HPDE6-E6E7 (cell line): ENCODE results near the gene FNDC3B.
"Not testable (repeated sequence)": the region's sequence is repeated elsewhere in the genome, so short reads cannot be mapped to it uniquely, and the experiment has no call there.

ENCODE experiments used
- DNase-seq: peaks from one replicate; pipeline ENCODE4 v3.0.0; 2011; ENCODE audit warnings: missing footprints; ENCODE audit errors: extremely low spot score

The FNDC3B gene

DNA sequence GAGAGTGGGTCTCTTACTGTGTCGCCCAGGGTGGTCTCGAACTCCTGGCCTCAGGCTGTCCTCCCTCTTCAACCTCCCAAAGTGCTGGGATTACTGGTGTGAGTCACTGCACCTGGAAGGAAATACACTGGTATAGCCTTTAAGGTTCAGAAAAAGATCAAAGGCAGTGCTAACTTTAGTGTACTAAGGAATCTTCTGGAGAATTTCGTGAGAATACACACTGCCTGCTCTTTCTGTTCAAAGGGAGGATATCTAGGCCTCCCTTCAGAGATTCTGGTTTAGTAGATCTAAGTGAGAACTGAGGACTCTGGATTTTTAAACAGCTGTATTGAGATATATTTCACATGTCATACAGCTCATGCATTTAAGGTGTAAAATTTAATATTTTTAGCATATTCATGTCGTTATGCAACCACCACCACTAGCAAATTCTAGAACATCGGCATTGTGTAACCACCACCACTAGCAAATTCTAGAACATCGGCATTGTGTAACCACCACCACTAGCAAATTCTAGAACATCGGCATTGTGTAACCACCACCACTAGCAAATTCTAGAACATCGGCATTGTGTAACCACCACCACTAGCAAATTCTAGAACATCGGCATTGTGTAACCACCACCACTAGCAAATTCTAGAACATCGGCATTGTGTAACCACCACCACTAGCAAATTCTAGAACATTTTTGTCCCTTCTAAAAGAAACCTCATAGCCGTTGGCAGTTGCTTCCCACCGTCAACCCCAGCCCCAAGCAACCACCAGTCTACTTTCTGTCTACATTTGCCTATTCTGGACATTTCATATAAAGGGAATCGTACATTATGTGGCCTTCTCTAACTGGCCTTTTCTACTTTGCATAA lies 54.4 kb downstream of the FNDC3B start:
- DNase-seq: not testable (repeated sequence)

DNA sequence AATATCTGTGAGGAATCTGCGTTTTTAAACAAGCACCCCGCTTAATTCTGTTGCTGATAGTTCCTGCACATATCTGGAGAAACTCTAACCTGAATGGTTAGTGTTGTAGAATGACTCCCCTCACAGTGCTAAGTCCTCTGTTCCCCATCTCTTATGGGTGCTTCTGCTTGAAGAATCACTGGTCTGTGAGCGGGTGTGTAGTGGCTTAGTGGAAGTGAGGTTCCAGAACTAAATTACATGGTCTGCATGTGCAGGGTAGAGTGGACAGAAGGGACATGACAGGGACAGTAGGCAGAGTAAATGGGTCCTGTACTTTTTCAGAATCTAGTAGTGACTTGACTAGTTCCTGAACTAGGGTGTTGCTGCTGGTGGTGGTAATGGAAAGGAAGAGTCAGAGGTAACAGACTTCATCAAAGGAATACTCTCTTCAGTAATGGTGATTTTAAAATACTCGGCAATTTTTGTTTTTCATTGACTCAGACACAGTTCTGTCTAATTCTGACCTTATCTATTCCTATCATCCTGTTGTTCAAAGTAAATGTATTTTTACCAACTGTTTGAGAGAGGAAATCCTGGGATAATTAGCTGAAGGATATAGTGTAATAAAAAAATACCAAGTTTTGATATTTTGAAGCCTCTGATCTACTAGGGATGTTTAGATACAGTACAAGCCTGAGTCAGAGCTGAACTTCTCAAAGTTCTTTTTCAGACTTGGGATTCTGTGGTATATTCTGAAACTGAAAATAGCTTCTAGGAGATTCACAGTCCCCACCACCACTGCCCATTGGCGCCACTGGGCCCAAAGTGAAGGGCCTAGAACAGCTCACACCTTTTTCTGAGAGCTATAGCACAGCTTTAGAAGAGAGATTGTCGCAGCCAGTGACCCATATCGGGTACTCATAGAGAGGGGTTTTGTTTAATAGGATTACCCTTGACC lies 55.5 kb downstream of the FNDC3B start:
- no peak for DNase-seq

DNA sequence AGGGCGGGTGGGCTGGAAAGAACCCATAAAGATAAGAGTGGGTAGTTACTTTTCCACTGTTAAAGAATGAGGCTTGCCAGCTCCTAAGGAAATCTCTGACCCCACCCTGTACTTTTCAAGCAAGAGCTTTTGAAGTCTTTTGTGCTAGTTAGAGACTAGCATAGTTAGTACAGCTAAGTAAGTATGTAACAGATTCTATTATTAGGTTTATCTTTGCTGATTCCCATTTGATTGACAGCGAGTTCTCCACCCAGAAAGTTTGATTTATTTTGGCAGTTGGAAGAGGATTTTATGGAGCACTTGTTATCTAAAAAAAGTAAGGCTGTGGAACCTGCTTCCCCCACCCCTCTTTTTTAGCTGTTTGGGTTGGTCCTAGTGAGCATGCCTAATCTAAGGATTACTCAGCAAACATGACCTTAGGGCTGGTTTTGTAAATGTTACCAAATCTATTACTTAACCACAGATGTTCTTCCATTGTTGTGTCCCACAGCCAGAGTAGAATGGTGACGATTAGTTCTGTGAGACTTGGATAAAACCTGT lies 57.6 kb downstream of the FNDC3B start:
- peak; percentile 49 for DNase-seq

DNA sequence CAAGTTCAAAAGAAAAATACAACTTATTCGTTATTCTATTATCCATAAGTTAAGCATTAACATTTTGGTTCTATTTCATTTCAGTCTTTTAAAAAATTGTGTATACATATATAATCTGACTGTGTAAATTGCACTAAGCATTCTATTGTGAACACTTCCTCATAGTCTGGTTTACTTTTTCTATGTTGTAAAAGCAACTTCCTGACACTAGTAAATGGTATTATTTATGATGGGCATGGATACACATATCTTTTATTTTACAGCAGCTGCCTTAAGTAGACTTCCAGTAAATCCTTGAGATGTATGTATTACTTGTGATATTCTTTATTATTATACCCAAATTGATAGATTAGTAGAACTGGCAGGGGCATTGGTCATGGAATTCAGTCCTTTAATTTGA lies 58.2 kb downstream of the FNDC3B start:
- DNase-seq: no peak

DNA sequence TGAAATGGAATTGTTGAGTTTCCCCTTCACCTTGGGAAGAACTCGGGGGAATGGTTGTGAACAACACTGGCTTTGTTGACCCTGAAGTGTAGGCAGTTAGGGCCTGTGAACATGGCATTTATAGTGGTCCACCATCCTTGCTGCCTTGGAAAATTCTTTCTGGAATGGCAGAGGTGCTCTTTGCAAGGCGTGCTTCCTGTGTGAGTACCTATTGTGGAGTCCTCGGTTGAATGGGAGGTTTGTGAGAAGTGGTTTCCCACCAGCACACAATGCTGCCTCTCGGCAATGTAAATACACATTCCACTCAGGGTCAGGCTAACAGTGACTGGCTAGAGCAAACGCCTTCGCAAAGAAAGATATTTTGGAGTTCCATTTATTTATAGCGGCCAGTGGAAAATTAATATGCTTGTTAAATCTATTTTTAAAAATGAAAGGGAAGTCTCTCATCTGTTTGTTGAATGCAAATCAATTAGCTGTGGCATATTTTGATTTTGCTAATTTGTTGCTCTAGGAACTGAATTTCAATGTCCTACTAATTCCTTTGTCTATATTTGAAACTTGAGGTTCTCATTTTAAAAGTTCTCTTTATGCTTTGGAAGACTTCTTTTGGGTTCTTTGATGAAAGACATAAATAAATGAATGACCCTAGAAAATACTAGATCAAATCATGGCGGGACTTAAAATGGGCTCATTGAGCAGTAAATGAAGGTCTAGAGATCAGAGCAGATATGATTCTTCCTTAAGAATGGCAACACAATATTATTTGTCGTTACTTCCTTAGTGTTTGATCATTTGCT lies 59.5 kb downstream of the FNDC3B start:
- no peak for DNase-seq

DNA sequence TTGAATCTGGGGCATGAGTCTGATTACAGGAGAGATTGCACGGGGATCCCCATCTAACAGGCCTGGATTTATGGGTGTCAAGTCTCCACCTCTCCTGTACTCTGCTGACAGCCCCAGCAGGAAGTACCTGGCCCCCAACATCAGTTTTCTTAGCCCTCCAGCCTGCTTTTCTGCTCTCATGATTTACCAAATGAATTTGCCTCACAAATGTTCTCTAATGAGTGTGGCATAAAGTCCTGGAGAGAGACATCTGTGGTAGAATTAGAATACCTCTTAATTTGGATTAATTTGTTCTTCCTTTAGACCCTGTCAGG lies 60.1 kb downstream of the FNDC3B start:
- no peak for DNase-seq

DNA sequence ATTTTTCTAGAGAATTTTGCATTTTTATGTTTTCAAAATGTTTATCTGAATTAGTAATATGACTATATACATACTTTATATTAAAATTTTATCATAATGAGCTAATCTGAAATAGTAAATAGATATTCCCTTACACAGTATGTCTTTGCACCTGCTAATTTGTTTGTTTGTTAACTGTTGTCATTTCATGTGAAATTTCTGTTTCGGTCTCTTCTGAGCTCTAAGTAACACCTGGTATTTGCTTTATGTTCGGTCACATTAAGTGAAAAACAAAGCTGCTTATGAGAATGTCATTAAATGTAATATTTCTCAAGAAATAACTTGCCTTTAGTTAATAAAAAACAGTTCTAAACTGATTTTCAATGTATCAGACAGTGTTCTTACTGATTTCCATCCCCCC lies 61.1 kb downstream of the FNDC3B start:
- DNase-seq: no peak

DNA sequence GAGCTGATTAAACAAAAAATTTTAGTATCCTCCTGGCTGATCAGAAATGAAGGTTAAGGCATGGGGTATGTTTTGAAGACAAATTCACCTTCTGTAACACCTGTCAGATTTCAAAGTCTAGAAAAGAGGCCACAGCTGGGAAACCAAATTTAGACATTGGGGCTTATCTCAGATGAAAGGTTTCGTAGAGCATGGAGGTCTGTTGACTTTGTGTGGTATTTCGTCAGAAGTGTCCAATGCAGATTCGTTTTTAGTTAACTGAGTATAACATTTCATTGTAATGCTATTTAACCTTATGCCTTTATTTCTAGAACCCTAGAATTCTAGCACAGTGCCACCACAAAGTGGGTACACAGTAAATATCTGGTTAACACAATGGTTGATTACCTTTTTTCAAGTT lies 61.7 kb downstream of the FNDC3B start:
- DNase-seq: no peak

DNA sequence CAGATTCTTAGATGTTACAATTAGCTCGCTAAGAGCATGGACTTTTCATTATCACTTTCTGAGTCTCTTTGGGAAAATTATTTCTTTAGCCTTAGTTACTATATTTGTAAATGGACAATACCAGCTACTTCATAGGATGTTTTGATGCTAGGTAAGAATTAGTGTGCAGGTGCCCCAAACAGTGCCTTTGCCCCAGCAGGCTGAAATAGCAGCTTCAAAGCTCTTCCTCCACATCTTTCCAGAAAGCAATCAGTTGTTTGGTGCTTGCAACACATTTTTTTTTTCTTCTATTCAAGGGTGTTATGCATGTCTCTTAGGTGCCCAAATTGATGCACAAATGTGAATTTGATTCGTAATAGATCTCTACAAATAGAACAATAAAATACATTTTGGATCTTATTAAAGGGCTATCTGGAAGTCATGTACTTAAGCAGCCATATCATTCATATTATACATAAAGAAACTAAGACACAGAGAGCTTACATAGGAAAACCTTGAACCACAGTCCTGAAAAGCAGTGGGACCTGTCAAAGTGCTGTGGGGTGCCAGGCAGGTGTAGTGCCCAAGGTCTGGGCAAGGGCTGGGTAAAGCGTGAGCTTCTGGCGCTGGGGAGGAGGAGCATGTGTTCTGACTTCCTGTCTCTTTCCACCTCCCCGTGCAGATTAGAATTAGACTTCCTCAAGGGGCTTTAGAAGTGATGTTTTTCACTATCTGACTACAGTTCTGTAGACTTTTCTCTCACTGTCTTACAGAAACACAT lies 62.9 kb downstream of the FNDC3B start:
- no peak for DNase-seq

DNA sequence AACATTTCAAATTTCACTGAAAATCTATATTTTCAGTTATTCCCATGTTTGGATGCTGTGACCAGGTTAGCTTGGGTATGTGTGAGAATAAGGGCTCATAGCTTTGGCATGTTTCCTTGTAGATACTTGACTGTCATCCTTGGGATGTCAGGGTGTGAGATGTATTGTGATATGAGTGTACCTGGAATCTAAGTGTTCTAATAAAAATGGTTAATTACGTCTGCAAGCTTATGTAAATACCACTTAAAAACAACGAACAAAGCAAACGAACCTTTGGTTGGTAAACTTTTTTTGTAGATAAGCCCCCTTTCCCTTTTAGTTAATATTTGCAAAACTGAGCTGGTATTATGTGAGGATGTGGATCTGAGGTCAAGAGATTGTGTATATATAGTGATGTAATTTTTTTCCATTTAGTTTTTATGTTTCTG lies 63.5 kb downstream of the FNDC3B start:
- no peak for DNase-seq

DNA sequence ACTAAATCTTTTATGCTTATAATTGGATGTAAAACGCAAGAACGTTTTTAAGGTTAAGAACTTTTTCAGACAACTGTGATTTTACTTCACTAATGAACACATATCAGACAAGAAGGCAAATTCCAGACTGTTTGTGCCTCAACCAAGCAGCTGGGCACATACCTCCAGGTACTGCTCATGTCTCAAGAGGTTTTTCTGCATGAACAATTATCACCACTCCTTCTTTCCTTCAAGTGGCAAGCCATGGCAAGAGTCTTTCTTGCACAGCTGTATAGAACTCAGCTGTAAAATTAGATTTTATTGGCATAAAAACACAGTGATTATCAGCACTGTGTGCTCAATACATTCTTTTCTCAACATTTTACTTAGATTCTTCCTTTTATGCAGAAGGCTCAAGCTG lies 64.3 kb downstream of the FNDC3B start:
- peak; percentile 34 for DNase-seq

DNA sequence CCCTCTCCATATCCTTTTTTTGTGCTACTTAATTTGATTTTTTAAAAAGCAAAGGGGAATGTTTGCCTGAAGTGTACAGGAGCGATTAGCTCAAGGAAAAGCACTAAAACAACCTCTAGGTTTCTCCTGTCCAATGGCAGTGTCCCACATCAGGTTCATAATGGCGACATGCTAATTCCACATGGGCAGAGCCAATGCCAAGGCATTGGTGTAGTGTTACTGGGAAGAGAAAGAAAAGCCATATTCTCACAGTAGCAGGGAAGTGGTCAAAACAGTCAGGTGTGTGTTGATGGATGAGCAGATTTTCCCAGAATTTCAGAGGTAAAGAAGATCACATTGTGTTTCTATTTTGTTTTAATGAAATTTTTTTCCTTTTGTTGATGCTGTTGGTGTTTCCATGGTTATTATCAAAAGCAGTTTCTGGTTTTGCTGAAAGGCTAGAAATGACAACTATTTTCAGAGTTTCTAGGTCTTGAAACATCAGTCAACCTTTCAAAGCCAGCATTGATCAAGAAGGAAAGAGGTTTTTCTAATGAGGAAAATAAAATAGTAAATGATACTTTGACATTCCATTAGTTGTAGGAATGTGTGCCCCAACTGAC lies 65.2 kb downstream of the FNDC3B start:
- no peak for DNase-seq

DNA sequence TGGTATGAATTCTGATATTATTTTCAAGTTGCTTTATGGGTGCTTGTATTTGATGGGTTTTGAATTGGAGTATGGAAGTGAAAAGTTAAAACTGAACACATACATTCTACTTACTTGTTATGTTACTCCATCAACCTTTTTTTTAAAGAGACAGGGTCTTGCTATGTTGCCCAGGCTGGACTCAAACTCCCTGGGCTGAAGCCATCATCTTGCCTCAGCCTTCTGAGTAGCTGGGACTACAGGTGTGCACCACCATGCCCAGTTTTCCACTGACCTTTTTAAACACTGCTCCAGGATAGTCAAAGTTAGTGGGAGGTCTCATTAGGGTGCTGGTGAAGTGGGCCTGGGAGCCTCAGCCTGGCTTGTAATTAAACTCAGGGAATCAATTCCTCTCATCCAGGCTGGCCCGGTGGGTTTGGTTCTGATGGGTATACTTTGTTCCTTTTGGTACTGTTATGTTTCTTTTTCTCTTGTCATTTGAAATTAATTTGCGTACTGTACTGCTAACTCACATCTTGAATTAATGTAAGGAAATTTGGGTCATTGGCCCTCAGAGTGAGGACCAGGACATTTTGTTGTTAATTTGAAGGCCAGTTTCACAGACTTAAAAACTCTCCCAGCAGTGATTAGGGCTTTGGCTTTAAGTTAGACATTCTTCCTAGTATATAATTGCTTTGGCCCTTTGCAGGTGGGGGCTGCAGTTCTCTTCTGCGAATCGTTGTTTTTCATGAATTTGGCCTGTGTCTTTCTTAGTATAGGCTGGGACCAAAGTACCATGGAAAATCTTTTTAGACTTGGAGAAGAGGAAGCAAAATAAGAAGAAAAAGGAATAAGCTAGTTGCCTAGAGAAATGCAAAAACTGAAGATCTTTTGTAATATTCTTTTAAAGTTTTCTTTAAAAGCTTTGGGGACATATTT lies 66.9 kb downstream of the FNDC3B start:
- DNase-seq: no peak

DNA sequence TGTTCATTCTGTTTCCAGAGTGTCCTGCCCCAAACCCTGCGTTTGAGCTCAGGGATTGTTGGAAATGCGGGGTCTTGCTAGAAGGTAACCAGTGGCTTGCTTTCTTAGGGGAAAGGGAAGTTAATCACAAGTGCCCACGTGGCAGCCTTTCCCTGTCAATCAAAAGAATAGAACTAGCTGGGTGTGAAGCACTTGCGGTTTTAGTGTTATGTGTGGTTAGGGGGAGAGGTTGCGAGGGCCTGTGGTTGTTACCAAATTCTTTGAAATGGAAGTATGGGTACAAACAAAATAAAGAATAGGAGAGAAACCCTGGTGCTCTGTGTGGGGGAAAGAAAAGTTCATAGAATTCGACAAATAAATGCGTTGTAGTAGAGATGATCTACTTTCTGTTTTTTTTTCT lies 67.6 kb downstream of the FNDC3B start:
- DNase-seq: no peak

DNA sequence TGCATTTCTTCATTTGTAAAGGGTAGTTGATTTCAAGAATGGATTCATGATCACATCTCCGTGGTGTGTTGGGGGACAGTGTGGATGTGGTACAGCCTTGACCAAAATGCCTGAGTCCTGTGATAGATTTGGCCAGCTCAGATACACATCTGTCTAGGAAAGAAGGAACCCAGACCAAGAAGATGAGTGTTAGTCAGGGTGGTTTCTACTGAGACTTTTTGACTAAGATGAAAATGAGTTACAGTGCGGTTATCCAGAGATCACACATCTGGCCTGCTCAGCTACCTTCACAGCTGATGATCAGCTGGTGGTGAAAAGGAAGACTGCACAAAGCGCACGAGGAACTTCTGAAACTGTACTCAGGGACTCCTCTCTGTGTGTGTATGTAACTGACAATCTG lies 68.0 kb downstream of the FNDC3B start:
- no peak for DNase-seq

DNA sequence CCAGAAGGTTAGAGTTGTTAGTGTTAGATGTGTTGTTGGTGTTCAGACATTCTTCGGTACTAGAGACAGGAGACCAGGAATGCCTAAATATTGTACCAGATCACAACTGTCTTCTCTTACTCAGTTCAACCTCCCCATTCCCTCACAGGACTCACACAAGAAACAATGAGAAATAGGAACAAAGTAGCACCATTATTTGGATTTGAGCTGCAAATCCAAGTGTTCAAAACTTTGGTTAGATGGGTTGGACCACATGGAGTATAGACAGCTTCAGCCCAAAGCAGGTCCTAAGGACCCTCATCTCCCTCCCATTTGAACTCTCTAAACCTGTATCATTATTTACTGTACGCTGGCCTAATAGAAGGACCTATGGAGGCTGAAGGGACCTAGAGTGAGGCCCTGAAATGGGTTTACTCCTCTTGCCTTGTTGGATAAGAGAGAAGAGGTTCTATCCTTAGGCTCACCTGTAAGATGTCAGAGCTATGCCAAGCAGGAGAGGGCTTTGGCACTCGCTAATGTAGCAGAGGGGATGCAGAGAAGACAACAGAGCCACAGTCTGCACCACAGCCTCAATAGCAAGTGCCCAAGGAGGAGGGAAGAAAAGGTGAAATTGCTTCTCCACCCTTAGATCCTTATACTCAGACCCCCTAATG lies 70.9 kb downstream of the FNDC3B start:
- DNase-seq: no peak

DNA sequence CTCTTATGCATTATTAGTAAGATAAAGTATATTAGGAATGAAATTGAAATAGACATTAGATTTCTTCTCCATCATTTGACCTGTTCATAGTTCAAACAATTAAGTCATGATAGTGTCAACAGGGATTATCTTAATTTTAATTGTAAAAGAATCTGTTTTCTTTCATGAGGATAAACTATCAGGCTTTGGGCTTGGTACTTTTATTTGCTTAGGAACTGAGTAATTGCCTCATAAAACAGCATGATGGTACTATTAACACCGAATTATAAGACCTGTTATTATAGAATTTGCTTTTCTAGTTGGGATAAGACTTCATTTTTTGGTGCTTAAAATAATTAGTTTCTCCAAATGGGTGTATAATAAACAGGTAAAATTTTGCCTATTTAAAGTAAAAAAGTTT lies 71.8 kb downstream of the FNDC3B start:
- no peak for DNase-seq

DNA sequence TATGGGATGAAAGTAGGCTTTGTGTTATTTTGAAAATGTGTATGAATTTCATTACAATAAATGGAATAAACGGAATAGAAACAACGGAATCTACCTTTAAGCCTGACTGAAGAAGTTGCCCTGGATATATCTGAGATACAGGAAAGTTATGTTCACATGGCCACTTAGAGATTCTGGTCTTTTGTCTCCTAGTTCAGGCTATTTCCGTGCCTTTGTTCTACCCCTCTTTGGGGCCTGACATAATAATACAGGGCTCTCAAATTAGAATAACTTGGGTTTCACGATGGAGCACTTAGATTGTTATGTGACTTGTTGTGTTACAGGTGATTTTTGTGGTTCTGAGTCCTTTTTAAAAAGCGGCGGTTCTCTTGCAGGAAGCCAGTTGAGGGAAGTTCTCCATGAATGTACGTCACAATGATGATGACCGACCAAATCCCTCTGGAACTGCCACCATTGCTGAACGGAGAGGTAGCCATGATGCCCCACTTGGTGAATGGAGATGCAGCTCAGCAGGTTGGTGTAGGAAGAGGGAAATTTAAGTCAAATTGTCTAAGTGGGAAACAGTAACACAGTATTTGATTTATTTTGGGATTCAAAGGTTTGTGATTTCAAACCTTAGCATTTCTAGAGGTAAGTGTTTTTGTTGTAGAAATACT lies 72.8 kb downstream of the FNDC3B start:
- no peak for DNase-seq

DNA sequence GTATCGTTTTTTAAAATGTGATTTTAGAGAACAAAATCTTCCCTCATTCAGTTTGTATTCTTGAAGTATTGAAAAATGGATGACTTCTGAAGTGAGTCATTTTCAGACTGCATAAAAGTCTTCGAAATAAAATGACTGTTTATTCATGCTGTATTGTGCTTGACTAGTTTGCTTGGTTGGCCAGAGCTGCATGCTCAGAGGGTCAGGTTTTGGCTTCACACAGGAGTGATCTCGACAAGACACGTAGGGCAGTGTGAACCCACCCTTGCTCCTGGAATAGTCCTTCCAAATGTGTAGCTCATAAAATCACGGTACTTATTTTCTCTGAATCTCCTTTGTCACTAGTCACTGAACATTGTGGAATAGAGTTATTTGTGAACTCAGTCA lies 73.3 kb downstream of the FNDC3B start:
- no peak for DNase-seq
